ENCODE measurements around the gene PGAM5.
"Not testable (repeated sequence)": the region's sequence is repeated elsewhere in the genome, so short reads cannot be mapped to it uniquely, and the experiment has no call there.

The PGAM5 gene

DNA sequence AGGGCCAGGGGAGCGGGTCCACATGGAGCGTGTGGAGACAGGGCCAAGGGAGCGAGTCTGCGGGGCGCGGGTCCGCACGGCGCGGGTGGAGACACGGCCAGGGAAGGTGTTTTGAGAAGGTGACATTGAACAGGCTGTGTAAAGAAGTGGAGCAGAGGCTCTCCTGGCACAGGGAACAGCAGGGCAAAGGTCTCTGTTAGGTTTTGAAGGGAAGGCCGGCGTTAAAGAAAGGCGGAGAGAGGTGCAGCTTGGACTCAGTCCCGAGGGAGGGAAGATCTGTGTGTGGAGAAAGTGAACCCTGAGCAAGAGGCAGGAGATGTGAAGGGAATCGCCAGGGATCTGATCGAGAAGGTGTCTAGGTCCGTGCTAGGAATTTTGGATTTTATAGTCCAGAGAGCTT, 21.4 kb upstream of the PGAM5 start:
- DNase-seq (ENCODE audit: low spot score) = no peak

DNA sequence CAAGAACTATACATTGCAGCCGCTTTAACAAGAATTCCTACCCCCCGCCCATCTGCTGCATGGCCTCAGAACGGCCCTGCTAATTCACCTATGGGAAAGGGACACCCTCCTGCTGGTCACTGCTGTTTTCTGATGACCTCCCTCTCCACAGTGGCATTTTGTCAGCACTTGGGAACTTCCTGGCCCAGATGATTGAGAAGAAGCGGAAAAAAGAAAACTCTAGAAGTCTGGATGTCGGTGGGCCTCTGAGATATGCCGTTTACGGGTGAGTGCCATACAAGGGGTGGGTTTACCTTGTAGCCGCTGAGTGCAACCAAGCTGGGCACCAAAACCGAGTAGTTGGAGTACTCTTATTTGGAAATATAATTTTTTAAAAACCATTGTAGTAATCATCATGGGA, 20.5 kb upstream of the PGAM5 start:
- DNase-seq (ENCODE audit: low spot score) = no peak

DNA sequence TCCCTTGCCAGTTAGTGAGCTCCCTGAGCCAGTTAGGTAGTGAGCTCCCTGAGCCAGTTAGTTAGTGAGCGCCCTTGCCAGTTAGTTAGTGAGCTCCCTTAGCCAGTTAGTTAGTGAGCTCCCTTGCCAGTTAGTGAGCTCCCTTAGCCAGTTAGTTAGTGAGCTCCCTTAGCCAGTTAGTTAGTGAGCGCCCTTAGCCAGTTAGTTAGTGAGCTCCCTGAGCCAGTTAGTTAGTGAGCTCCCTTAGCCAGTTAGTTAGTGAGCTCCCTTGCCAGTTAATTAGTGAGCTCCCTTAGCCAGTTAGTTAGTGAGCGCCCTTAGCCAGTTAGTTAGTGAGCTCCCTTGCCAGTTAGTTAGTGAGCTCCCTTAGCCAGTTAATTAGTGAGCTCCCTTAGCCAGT, 18.6 kb upstream of the PGAM5 start:
- not testable (repeated sequence) for DNase-seq (ENCODE audit: low spot score)

DNA sequence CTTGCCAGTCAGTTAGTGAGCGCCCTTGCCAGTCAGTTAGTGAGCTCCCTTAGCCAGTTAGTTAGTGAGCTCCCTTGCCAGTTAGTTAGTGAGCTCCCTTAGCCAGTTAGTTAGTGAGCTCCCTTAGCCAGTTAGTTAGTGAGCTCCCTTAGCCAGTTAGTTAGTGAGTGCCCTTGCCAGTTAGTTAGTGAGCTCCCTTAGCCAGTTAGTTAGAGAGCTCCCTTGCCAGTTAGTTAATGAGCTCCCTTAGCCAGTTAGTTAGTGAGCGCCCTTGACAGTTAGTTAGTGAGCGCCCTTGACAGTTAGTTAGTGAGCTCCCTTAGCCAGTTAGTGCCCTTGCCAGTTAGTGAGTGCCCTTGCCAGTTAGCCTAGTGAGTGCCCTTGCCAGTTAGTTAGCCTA, 15.8 kb upstream of the PGAM5 start:
- not testable (repeated sequence) for DNase-seq (ENCODE audit: low spot score)

DNA sequence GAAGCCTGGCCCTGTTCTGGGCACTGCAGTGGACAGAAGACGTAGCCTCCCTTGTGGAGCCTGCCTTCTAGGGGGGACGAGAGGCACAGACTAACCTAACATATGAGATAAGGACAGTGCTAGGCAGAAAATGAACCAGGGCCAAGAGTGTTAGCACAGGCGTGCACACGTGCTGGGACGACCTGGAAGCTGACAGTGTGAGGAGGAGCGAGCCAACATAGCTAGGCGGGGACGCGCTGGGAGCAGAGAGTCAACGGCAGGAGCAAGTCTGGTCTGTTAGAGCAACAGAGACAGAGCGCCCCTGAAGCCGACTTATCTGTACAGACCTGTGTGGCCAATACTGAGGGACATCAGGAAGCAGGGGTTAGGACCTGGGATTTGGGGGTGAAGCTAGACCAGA, 15.2 kb upstream of the PGAM5 start:
- DNase-seq (ENCODE audit: low spot score) = no peak

DNA sequence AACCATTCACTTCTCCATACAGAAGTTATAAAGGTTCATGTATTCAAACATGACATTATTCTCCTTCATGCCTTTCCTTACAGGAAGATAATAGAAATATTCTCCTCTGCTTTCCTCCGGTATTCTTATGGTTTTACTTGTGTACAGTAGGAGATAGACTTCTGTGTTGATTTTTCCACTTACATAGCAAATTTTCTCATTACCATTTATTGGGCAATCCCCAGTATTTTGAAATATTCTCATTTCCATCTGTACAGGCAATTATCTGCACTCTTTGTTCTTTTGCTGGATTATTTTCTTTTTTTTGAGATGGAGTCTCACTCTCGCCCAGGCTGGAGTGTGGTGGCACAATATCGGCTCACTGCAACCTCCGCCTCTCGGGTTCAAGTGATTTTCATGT, 12.3 kb upstream of the PGAM5 start:
- DNase-seq (ENCODE audit: low spot score) = no peak

DNA sequence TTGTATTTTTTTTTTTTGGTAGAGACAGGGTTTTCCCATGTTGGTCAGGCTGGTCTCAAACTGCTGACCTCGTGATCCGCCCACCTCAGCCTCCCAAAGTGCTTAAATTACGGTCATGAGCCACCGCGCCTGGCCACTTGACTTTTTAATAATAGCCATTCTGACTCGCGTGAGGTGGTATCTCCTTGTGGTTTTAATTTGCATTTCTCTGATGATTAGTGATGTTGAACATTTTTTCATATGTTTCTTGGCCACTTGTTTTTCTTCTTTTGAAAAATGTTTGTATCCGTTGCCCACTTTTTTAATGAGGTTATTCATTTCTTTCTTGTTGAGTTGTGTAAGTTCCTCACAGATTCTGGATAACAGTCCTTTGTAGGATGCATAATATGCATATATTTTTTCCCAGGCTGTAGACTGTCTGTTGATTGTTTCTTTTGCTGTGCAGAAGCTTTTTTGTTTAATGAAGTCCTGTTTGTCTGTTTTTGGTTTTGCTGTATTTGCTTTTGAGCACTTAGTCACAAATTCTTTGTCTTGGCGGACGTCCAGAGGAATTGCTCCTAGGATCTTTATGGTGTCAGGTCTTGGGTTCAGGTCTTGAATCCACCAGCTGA, 10.3 kb upstream of the PGAM5 start:
- no peak for DNase-seq (ENCODE audit: low spot score)

DNA sequence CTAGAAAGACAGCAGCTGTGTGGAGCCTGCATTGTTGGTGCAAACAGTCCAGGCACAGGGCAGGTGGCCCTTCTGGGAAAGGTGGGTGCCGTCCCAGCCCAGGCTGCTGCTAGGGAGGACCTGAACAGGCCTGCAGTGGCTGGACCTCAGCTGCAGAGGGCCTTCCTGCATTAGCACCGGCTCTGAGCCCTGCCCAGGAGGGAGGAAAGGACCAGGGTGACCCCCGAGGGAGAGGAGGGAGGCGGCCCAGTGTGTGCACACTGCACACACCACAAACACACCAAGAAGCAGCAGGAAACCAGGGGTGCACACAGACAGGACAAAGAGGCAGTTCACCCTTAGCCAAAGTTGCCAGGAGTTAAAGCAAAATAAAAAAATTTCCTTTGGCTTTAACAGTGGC, 8.0 kb upstream of the PGAM5 start:
- DNase-seq (ENCODE audit: low spot score) = no peak

DNA sequence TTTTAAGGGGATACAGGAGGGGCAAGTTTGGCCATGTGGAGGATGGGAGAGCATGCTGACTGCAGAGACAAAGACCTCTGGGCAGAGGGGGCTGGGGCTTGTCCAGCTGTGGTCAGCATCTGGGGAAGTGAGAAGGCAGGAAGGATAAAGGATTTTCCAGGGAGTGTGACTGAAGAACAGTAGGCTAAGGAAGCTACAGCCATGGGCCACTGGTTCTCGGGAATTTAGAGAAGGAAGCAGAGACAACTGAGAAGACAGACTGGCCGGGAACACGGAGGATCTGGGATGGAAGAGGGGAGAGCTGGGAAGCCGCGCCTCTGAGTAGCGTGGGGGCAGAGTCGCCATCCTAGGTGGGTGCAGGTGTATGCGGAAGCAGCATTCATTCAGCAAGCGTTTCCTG, 7.0 kb upstream of the PGAM5 start:
- DNase-seq (ENCODE audit: low spot score) = no peak

DNA sequence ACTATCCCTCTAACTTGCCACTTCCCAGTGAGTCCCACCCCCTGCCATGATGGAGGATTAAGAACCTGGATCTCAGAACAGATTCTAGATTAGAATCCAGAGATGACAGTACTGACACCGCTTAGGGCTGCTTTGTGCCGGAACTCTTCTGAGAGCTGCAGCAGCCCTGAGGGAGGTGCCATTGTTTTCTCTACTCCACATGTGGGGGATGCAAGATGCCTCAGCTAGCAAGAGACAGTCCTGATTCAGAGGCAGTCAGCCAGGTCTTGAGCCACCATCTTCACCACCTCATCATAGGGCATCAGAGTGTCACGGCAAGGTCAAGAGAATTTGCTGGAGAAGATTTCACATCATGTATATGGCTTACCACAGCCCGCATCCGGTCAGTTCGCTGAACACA, 3.4 kb upstream of the PGAM5 start:
- DNase-seq (ENCODE audit: low spot score) = no peak

DNA sequence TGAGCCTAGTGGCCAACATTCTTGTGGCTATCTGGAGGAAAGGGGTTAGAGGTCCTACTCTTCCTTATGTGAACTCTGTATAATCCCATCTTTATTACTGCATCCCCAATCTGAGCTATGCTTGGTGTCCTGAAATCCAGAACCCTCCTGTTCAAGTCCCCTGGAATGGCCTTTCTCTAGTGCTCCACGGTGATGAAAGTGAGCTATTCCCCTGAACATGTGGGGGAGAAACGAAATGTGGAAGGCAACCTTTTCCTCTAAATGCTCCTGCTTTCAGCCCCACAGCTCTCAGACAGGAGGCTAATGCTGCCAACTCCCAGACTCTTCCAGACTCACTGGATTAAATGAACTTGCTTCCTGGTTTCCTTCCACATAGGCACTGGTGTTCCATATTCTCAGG, 2.5 kb upstream of the PGAM5 start:
- no peak for DNase-seq (ENCODE audit: low spot score)

DNA sequence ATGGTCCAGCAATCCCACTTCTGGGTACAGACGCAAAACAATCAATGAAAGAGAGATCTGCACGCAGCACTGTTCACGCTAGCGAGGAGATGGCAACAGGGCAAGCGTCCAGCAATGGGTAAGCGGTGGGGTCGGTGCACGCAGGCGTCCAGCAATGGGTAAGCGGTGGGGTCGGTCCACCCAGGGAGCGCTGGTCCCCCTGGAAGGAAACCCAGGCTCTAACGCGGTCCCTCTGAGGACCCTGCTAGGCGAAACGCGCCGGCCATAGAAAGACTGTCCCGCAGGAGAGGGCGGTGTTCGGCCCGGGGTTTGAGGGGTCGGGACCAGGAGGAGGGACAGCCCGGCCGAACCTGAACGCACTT, 618 bp upstream of the PGAM5 start:
- no peak for DNase-seq (ENCODE audit: low spot score)

DNA sequence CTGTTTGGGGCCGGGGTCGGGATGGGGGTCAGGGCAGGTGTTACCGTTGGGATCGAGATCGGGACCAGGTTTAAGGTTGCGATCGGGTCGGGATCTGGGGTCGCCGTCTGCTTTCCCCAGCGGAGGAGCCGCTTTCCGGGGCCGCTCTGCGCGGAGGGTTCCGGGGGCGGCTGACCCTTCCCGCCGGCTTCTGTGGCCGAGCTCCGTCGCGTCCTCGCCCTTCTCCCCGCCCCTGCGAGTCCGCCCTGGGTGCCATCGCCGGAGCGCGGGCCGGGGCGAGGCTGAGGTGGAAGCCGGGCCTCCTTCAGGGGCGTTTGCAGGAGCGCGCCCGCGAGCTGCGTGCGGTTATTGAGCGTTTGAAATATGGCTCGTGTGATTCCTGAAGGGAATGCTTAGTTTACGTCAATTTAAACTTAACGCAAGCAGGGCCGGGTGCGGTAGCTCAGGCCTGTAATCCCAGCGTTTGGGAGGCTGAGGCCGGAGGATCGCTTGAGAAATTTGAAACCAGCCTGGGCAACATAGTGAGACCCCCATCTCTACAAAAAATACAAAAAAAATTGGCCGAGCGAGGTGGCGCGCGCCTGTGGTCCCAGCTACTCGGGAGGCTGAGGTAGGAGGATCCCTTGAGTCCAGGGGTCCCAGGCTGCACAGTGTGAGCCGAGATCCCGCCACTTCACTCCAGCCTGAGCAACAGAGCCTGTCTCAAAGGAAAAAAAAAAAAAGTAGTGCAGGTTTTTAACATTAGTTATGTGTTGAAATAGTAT, 620 bp downstream of the PGAM5 start:
- no peak for DNase-seq (ENCODE audit: low spot score)

DNA sequence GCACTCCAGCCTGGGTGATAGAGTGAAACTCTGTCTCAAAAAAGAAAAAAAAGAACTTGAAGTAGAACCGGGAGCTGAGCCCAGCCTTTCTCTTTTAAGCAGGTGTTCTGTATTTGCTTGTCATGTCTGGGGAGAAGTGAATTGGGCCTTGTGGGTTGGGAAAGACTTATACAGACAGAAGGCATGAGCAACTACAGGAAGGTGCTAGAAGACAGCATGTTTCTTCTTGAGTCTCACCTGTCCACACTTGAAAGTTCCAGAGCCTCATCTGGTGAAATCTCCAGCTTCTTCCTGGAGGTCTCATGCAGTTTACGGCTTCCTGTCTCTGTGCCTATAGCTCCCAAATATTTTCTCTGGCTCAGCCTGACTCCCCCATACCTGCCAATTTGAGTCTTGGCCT, 2.5 kb downstream of the PGAM5 start:
- DNase-seq (ENCODE audit: low spot score) = no peak

DNA sequence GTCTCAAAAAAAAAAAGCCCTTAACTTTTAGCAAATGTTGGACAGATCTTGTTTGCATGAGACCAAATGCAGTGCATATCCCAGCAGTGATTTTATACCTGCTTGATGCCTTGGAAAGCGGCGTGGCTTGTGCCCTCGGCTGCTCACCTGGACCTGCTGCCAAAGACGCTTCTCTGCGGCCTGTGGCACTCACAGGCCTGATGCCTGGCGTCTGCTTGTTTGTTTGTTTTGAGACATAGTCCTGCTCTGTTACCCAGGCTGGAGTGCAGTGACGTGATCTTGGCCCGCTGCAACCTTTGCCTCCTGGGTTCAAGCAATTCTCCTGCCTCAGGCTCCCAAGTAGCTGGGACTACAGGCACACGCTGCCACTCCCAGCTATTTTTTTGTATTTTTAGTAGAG, 5.2 kb downstream of the PGAM5 start:
- no peak for DNase-seq (ENCODE audit: low spot score)

DNA sequence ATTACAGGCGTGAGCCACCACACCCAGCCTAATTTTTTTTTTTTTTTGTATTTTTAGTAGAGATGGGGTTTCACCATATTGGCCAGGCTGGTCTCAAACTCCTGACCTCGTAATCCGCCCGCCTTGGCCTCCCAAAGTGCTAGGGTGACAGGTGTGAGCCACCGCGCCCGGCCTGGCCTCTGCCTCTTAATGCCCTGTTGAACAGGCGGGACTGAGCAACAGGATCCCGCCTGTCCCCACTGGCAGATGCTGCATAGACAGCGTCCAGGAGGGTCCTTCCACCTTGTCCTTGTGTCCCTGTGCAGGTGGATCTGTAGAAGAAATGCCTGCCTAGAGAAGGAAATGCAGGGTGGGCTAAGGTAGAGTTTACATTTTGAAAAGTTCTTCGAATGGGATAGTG, 5.7 kb downstream of the PGAM5 start:
- DNase-seq (ENCODE audit: low spot score) = no peak

DNA sequence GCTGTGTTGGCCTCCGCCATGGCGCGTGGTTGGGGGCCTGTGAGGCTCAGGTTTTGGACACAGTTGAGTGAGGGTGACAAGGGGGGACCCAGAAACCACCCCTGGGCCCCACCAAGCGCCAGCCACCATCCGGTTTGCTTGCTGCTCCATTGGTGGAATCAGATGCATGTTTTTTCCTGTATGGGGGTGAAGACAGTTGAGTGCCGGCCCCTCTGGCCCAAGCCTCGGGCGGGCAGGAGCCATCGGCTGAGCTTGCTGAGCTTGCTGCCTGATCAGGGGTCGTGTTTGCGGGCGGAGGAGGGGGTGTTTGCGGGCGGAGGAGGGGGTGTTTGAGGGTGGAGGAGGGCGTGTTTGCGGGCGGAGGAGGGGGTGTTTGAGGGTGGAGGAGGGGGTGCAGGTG, 6.4 kb downstream of the PGAM5 start:
- DNase-seq (ENCODE audit: low spot score) = no peak

DNA sequence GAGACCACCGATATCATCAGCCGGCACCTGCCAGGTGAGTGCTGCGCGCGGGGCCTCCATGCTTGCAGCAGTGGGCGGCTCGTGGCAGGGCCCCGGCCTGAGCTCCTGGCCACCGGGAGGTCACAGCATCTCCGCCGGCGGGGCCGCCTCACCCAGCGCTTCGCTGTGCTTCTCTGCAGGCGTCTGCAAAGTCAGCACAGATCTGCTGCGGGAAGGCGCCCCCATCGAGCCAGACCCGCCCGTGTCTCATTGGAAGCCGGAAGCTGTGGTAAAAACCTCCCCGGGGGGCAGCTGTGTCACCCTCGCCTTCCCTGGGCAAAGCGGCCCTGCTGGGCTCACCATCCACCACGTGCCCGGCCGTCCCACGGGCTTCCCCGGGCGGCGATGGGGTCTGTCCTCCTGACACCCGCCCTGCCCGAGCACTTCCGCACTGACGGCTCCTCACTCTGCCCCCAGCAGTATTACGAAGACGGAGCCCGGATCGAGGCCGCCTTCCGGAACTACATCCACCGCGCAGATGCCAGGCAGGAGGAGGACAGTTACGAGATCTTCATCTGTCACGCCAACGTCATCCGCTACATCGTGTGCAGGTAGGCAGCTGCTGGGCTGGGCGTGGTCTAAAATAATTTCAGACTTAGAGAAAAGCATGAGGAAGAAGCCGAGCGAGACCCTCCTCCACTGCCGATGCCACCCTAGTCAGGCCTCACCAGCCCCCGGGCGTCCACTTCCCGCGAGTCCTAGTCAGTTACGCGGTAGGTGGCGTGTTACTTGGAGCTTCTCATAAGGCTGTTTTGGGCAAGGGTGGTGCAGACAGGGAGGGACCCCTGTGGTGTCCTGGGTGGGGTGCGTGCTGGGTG, 7.1 kb downstream of the PGAM5 start:
- no peak for DNase-seq (ENCODE audit: low spot score)

DNA sequence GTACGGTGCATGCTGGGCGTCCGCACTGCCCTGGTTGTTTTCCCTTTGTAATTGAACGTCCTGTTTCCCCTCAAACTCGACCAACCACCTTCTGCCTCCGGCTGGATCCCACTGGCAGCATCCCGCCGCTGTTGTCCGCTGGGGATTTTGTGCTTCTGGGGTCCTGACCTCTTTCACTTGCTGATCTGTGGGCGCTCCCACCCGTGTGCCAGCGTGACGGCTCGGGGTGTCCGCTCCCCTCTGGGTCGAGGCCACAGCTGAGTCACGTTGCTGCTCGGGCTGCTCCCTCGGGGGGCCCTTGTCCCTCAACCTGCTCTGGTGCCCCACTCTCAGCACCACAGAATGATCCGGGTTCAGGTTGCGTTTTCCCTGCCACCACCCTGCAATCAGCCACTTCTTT, 8.0 kb downstream of the PGAM5 start:
- no peak for DNase-seq (ENCODE audit: low spot score)

DNA sequence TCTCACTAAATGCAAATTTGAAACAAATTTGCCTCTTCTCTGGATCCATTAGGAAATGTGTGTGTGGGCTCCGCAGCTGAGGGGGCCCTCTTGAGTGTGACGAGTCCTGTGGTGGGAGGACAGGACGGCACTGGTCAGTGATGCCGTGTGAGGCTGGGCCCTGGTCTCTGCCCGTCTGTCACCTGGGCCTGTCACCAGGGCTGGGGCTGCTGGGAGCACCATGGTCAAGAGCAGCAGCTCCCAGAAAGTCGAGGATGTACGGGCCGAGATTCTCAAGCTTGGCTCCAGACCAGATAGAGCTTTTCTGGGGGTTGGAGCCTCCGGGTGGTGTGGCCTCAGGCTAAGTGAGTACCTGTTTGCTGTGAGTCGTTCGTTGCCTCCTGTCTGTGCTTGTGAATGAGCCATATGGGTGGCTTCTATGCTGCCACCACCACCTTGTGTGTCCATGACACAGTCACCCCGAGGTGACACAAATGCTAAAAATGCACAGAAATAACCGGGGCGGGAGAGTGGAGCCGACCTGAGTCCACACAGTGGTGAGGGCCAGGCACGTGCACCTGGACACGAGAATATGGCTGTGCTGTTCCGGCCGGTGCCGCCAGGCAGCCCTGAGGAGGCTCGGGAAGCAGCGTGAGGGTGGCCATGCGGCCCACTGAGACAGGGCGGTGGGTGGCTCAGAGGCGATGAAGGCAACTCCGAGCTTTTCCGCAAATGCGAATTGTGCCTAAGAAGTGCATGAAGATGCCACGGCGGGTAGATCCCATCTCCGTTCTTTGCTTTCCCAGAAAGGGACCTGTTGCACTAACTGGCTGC, 8.7 kb downstream of the PGAM5 start:
- DNase-seq (ENCODE audit: low spot score) = no peak

DNA sequence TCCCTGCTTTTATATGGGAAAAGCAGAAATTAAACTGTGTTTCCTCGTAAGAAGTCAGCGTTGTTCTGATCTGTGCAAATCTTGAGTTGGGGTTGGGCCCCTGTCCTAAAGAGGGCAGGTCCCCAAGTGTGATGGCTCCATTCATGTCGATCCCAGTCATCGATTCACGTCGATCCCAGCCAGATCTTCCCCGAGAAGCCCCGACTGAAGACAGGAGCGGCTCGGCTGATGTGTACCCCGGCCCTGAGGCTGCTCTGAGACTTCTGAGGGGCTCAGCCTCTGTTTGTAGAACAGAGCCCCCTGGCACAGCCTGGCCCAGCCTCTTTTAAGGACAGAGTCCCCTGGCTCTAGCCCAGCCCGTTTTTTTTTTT, 9.3 kb downstream of the PGAM5 start:
- no peak for DNase-seq (ENCODE audit: low spot score)

DNA sequence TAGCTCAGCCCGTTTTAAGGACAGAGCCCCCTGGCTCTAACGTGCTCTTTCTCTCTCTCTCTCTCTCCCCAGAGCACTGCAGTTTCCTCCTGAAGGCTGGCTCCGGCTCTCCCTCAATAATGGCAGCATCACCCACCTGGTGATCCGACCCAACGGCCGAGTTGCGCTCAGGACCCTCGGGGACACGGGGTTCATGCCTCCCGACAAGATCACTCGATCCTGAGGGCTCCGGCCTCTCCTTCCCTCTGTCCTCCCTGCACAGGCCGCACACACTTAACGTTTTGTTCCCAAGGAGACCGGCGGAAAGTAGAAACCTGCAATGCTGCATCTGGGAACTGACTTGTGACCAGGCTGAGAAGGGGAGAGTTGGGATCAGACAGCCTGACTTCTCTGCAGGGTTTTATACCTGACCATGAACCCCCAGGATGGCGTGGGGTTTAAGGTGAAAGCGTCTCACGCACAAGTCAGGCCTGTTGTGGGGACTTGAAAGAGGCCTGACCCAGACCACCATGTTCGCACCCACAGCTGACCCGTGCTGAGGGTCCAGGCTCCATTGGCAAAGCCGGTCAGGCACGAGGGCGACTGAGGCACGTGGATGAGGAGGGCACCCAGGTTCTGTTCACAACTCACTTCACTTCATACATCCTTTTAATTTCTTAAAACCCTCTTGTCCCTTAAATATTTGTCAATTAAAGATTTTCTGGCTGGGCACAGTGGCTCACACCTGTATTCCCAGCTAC, 10.1 kb downstream of the PGAM5 start:
- no peak for DNase-seq (ENCODE audit: low spot score)

Measured in RKO (cell line).